SK-N-SH treated with all-trans-retinoic acid at 6 μM for 48 hours (cell line): ENCODE measurements around the gene SLC22A5.

Experiments used
- SNAI2 ChIP-seq: fragments of 250-450 bp; sonication (Bioruptor Pico); IDR thresholded peaks from 2 replicates; pipeline ENCODE4 v1.5.0; 2020; ENCODE audit warnings: mild to moderate bottlenecking, moderate library complexity
- TCF4 ChIP-seq: fragments of 250-450 bp; sonication (Bioruptor Pico); IDR thresholded peaks from 2 replicates; pipeline ENCODE4 v1.8.0; 2021; ENCODE audit warnings: mild to moderate bottlenecking, moderate library complexity, borderline replicate concordance
- TSHZ2 ChIP-seq: fragments of 250-450 bp; sonication (Bioruptor Pico); IDR thresholded peaks from 2 replicates; pipeline ENCODE4 v1.5.0; 2020; ENCODE audit warnings: mild to moderate bottlenecking, moderate library complexity
- ZFP3 ChIP-seq: fragments of 250-450 bp; sonication (Bioruptor Pico); IDR thresholded peaks from 2 replicates; pipeline ENCODE4 v1.5.0; 2020; ENCODE audit warnings: mild to moderate bottlenecking, moderate library complexity
- ZFP30 ChIP-seq: fragments of 450-650 bp; formaldehyde crosslinking; IDR thresholded peaks from 2 replicates; pipeline ENCODE4 v1.5.0; 2022; ENCODE audit warnings: mild to moderate bottlenecking, moderate library complexity
- ZNF70 ChIP-seq: fragments of 450-650 bp; formaldehyde crosslinking; IDR thresholded peaks from 2 replicates; pipeline ENCODE4 v1.5.0; 2020; ENCODE audit warnings: mild to moderate bottlenecking, moderate library complexity
- ZNF8 ChIP-seq: fragments of 450-650 bp; formaldehyde crosslinking; IDR thresholded peaks from 2 replicates; pipeline ENCODE4 v1.5.0; 2020; ENCODE audit warnings: mild to moderate bottlenecking, moderate library complexity

- TF ChIP-seq ZNF70 (no peak), SNAI2 (CRISPR knock-in tag) (no peak), ZNF8 (CRISPR knock-in tag) (no peak), TCF4 (CRISPR knock-in tag) (no peak), TSHZ2 (CRISPR knock-in tag) (no peak), ZFP30 (CRISPR knock-in tag) (no peak), ZFP3 (CRISPR knock-in tag) (no peak)
Observed at GRCh38 chr5:132428147-132428482, 58.6 kb downstream of the SLC22A5 start.
